Measurements from ENCODE around the gene MARCHF10.

MARCHF10 gene

DNA sequence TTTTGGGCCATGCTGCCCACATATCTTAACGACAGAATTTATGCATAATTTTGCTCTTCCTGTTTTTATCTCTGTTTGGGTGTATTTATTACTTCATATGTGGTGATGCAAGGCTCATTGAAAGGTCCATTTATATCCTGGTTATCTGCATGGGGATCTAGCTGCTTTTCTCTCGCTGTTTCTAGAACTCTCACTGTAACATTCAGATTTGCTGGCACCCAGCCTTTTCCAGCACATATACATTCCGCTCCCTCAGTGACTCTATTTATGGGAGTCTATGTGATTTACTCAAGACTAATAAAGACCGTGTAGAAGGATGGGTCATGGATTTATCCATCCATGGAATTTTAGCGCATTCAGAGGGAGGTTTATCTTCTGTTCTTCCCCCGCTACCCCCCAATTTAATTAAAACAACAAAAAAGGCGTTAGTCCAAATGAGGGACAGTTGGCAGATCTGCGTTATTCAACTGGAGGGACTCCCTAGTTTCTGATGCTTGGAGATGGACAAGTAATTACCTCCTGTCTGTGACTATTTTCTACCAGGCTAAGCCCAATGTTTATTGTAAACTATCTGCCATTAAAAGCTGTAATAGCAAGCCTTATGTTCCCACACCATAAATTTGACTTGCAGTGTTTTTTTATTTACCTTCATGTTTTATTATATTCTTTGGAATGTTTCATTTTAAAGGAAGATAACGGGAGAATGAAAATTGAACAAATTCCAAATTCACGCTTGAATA, 19.8 kb upstream of the MARCHF10 start:
- ChIA-PET CTCF (no interaction called here), POLR2A (no interaction called here)
- DNase-seq (ENCODE audit: extremely low spot score), result no peak
- TF ChIP-seq ELF4 (IDR thresholded peaks at IDR 0.05) (no peak), FOXK2 (IDR thresholded peaks at IDR 0.05) (no peak), ZNF384 (IDR thresholded peaks at IDR 0.05) (no peak), L3MBTL2 (conservative IDR thresholded peaks at IDR 0.05) (no peak), SUZ12 (IDR thresholded peaks at IDR 0.05) (no peak), ARNT (IDR thresholded peaks at IDR 0.05) (no peak), SP1 (IDR thresholded peaks at IDR 0.05) (no peak)

DNA sequence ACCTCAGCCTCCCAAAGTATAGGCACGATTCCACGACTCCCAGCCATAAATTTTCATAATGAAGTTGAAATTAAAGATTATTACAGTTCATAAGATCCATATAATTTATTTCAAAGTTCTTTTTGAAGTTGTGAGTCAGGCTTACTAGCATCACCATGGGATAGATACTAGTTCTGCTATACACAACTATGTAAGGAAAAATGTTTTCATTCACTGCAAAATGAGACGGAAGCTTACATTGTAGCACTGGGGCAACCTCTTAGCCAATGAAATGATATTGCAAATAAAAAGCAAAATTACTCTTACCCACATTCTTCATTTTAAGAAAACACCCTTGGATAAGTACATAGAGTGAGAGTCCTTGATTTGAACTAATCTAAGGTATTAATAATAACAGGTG, 18.8 kb upstream of the MARCHF10 start:
- ChIA-PET CTCF (no interaction called here), POLR2A (no interaction called here)
- no peak for DNase-seq (ENCODE audit: extremely low spot score)
- TF ChIP-seq NFRKB (IDR thresholded peaks at IDR 0.05) (no peak), L3MBTL2 (conservative IDR thresholded peaks at IDR 0.05) (no peak), BHLHE40 (IDR thresholded peaks at IDR 0.05; ENCODE audit: borderline replicate concordance) (no peak), ELF4 (IDR thresholded peaks at IDR 0.05) (no peak), SP1 (IDR thresholded peaks at IDR 0.05) (no peak), TARDBP (IDR thresholded peaks at IDR 0.05) (no peak), SUZ12 (IDR thresholded peaks at IDR 0.05) (no peak), FOXM1 (IDR thresholded peaks at IDR 0.05; ENCODE audit: borderline replicate concordance) (no peak)
- TF ChIP-seq, protein P1, sequence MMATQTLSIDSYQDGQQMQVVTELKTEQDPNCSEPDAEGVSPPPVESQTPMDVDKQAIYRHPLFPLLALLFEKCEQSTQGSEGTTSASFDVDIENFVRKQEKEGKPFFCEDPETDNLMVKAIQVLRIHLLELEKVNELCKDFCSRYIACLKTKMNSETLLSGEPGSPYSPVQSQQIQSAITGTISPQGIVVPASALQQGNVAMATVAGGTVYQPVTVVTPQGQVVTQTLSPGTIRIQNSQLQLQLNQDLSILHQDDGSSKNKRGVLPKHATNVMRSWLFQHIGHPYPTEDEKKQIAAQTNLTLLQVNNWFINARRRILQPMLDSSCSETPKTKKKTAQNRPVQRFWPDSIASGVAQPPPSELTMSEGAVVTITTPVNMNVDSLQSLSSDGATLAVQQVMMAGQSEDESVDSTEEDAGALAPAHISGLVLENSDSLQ (IDR thresholded peaks at IDR 0.05), result no peak

- no peak for TF ChIP-seq ELF4 (IDR thresholded peaks at IDR 0.05)
- TF ChIP-seq ARNT (IDR thresholded peaks at IDR 0.05), result no peak
- no peak for TF ChIP-seq BHLHE40 (IDR thresholded peaks at IDR 0.05; ENCODE audit: borderline replicate concordance)
- no peak for TF ChIP-seq ZNF384 (IDR thresholded peaks at IDR 0.05)
- no peak for TF ChIP-seq SP1 (IDR thresholded peaks at IDR 0.05)
- no peak for TF ChIP-seq L3MBTL2 (conservative IDR thresholded peaks at IDR 0.05)
- TF ChIP-seq FOXM1 (IDR thresholded peaks at IDR 0.05; ENCODE audit: borderline replicate concordance), result no peak
- TF ChIP-seq SUZ12 (IDR thresholded peaks at IDR 0.05), result no peak
- no peak for TF ChIP-seq NFRKB (IDR thresholded peaks at IDR 0.05)
- no peak for TF ChIP-seq FOXA1 (IDR thresholded peaks at IDR 0.05)
- TF ChIP-seq LEF1 (IDR thresholded peaks at IDR 0.05; ENCODE audit: borderline replicate concordance), result no peak
- no peak for TF ChIP-seq TARDBP (IDR thresholded peaks at IDR 0.05)
- TF ChIP-seq FOXK2 (IDR thresholded peaks at IDR 0.05), result no peak
- no peak for TF ChIP-seq HDGF (IDR thresholded peaks at IDR 0.05; ENCODE audit: borderline replicate concordance)
- TF ChIP-seq CTBP1 (IDR thresholded peaks at IDR 0.05; ENCODE audit: borderline replicate concordance), result no peak
- TF ChIP-seq, protein P1 (IDR thresholded peaks at IDR 0.05), result no peak
- ChIA-PET CTCF (interaction anchor here (0.6 kb wide), 1 partner anchor 158 kb away, joined by 3 read pairs; no protein-coding TSS in a partner anchor), POLR2A (interaction anchor here (0.9 kb wide), 1 partner anchor 141 kb away, joined by 5 read pairs; the partner anchor contains the start of gene TANC2)
- no peak for DNase-seq (ENCODE audit: extremely low spot score)
These were observed 17.1 kb upstream of the MARCHF10 start for GRCh38 chr17:62825182-62825581.

- POLR2A ChIA-PET, result interaction anchor here (0.9 kb wide), 1 partner anchor 141 kb away, joined by 5 read pairs; the partner anchor contains the start of gene TANC2
- TF ChIP-seq SP1 (IDR thresholded peaks at IDR 0.05) (no peak), ARNT (IDR thresholded peaks at IDR 0.05) (no peak), CTBP1 (IDR thresholded peaks at IDR 0.05; ENCODE audit: borderline replicate concordance) (no peak), FOXK2 (IDR thresholded peaks at IDR 0.05) (no peak), L3MBTL2 (conservative IDR thresholded peaks at IDR 0.05) (no peak)
- CTCF ChIA-PET, result interaction anchor here (0.7 kb wide), 1 partner anchor 141 kb away, joined by 3 read pairs; no protein-coding TSS in a partner anchor
- DNase-seq (ENCODE audit: extremely low spot score), result no peak
These were observed 16.4 kb upstream of the MARCHF10 start for GRCh38 chr17:62824290-62825131.

- POLR2A ChIA-PET, result no interaction called here
- CTCF ChIA-PET, result no interaction called here
- TF ChIP-seq SP1 (IDR thresholded peaks at IDR 0.05) (no peak), BHLHE40 (IDR thresholded peaks at IDR 0.05; ENCODE audit: borderline replicate concordance) (no peak), CTBP1 (IDR thresholded peaks at IDR 0.05; ENCODE audit: borderline replicate concordance) (no peak), ZNF384 (IDR thresholded peaks at IDR 0.05) (no peak), SUZ12 (IDR thresholded peaks at IDR 0.05) (no peak), FOXK2 (IDR thresholded peaks at IDR 0.05) (no peak), NFRKB (IDR thresholded peaks at IDR 0.05) (no peak), FOXA1 (IDR thresholded peaks at IDR 0.05) (no peak), L3MBTL2 (conservative IDR thresholded peaks at IDR 0.05) (no peak), HDGF (IDR thresholded peaks at IDR 0.05; ENCODE audit: borderline replicate concordance) (no peak), ELF4 (IDR thresholded peaks at IDR 0.05) (no peak), TARDBP (IDR thresholded peaks at IDR 0.05) (no peak), FOXM1 (IDR thresholded peaks at IDR 0.05; ENCODE audit: borderline replicate concordance) (no peak), ARNT (IDR thresholded peaks at IDR 0.05) (no peak), LEF1 (IDR thresholded peaks at IDR 0.05; ENCODE audit: borderline replicate concordance) (no peak)
- TF ChIP-seq, protein P1 (IDR thresholded peaks at IDR 0.05), result no peak
- DNase-seq (ENCODE audit: extremely low spot score), result no peak
These were observed 15.2 kb upstream of the MARCHF10 start for GRCh38 chr17:62823111-62823893.
